ENCODE data around the gene CHRNA3.

Gene CHRNA3

DNA sequence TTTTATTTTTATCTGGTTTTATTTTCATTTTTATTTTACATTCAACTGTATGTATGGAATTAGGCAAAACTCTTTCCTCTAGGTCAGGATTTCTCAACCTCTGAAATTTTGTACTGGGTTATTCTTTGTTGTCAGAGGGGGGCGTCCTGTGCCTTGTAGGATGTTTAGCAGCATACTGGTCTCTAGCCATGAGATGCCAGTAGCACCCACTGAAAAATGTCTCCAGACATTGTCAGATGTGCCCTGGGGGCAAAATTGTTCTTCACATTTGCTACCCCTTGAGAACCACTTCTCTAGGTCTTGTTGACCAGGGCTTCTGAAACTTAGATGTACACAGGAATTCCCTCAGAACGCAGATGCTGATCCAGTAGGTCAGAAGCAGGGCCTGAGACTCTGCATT, 50.1 kb downstream of the CHRNA3 start:
- H3K79me2 ChIP-seq (ENCODE audit: low read length), result peaks cover 32% of the 10 kb centered on the region
- no peaks in the 10 kb centered on the region for H3K36me3 ChIP-seq (replicated peaks; ENCODE audit: insufficient read depth, low read length)
- H3K4me3 ChIP-seq (ENCODE audit: low read length), result no peak overlapping the region
- H3F3A ChIP-seq (ENCODE audit: insufficient read depth, low read length), result no peaks in the 10 kb centered on the region
- H3K27ac ChIP-seq (ENCODE audit: low read length), result no peak overlapping the region
- H3K4me1 ChIP-seq (ENCODE audit: low read length), result 0 out of 2 replicates have a peak, but pooled peaks cover 3% of the 10 kb centered on the region
- no peak for DNase-seq
- H3K9me3 ChIP-seq (replicated peaks; ENCODE audit: insufficient read depth, low read length), result no peaks in the 10 kb centered on the region
- no peaks in the 10 kb centered on the region for H3K9me2 ChIP-seq (replicated peaks; ENCODE audit: insufficient read depth, low read length)
- H3K27me3 ChIP-seq (replicated peaks; ENCODE audit: insufficient read depth, low read length), result no peaks in the 10 kb centered on the region
- H2AFZ ChIP-seq (ENCODE audit: low read length), result no peak overlapping the region
- H3K9ac ChIP-seq (ENCODE audit: low read length), result no peak overlapping the region
- no peak for TF ChIP-seq EZH2phosphoT487 (IDR thresholded peaks at IDR 0.05; ENCODE audit: low read length)
- TF ChIP-seq EZH2 (optimal IDR thresholded peaks at IDR 0.05; ENCODE audit: low read depth, low read length), result no peak
- TF ChIP-seq, protein P1, sequence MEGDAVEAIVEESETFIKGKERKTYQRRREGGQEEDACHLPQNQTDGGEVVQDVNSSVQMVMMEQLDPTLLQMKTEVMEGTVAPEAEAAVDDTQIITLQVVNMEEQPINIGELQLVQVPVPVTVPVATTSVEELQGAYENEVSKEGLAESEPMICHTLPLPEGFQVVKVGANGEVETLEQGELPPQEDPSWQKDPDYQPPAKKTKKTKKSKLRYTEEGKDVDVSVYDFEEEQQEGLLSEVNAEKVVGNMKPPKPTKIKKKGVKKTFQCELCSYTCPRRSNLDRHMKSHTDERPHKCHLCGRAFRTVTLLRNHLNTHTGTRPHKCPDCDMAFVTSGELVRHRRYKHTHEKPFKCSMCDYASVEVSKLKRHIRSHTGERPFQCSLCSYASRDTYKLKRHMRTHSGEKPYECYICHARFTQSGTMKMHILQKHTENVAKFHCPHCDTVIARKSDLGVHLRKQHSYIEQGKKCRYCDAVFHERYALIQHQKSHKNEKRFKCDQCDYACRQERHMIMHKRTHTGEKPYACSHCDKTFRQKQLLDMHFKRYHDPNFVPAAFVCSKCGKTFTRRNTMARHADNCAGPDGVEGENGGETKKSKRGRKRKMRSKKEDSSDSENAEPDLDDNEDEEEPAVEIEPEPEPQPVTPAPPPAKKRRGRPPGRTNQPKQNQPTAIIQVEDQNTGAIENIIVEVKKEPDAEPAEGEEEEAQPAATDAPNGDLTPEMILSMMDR (IDR thresholded peaks at IDR 0.05; ENCODE audit: low read length), result no peak
- H4K20me1 ChIP-seq (ENCODE audit: insufficient read depth, low read length), result no peaks in the 10 kb centered on the region
- H3K4me2 ChIP-seq (ENCODE audit: low read depth, low read length), result no peak overlapping the region

DNA sequence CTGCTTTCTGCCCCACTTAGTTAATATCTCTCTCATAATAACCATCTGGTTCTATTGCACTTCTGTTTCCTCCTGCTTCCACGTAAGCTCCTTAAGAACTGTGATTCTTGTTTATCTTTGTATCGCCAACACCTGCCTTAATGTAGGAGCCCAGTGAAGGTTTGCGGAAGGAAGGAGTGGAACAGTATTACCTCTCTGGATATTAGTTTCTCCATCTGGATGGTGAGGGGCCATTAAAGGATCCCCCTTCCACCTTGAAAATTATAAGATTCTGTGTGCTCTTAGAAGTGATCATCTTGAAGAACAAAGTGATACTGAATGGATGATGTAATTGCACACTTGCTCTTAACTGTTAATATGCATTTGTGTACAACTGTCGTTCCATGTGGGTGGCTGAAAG, 53.3 kb downstream of the CHRNA3 start:
- no peak overlapping the region for H3K9ac ChIP-seq (ENCODE audit: low read length)
- H4K20me1 ChIP-seq (ENCODE audit: insufficient read depth, low read length), result no peaks in the 10 kb centered on the region
- no peaks in the 10 kb centered on the region for H3K9me3 ChIP-seq (replicated peaks; ENCODE audit: insufficient read depth, low read length)
- H3K4me2 ChIP-seq (ENCODE audit: low read depth, low read length), result no peak overlapping the region
- no peaks in the 10 kb centered on the region for H3K9me2 ChIP-seq (replicated peaks; ENCODE audit: insufficient read depth, low read length)
- H3K4me1 ChIP-seq (ENCODE audit: low read length), result peaks cover 10% of the 10 kb centered on the region; the same call in 1 of the 2 replicates
- H3K36me3 ChIP-seq (replicated peaks; ENCODE audit: insufficient read depth, low read length), result no peaks in the 10 kb centered on the region
- no peak overlapping the region for H3K27ac ChIP-seq (ENCODE audit: low read length)
- H2AFZ ChIP-seq (ENCODE audit: low read length), result no peak overlapping the region
- no peak for TF ChIP-seq EZH2phosphoT487 (IDR thresholded peaks at IDR 0.05; ENCODE audit: low read length)
- TF ChIP-seq, protein P1 (IDR thresholded peaks at IDR 0.05; ENCODE audit: low read length), result no peak
- TF ChIP-seq EZH2 (optimal IDR thresholded peaks at IDR 0.05; ENCODE audit: low read depth, low read length), result no peak
- H3K4me3 ChIP-seq (ENCODE audit: low read length), result no peak overlapping the region
- H3F3A ChIP-seq (ENCODE audit: insufficient read depth, low read length), result peaks cover 14% of the 10 kb centered on the region
- H3K27me3 ChIP-seq (replicated peaks; ENCODE audit: insufficient read depth, low read length), result no peaks in the 10 kb centered on the region
- no peak for DNase-seq
- peaks cover 27% of the 10 kb centered on the region for H3K79me2 ChIP-seq (ENCODE audit: low read length)

DNA sequence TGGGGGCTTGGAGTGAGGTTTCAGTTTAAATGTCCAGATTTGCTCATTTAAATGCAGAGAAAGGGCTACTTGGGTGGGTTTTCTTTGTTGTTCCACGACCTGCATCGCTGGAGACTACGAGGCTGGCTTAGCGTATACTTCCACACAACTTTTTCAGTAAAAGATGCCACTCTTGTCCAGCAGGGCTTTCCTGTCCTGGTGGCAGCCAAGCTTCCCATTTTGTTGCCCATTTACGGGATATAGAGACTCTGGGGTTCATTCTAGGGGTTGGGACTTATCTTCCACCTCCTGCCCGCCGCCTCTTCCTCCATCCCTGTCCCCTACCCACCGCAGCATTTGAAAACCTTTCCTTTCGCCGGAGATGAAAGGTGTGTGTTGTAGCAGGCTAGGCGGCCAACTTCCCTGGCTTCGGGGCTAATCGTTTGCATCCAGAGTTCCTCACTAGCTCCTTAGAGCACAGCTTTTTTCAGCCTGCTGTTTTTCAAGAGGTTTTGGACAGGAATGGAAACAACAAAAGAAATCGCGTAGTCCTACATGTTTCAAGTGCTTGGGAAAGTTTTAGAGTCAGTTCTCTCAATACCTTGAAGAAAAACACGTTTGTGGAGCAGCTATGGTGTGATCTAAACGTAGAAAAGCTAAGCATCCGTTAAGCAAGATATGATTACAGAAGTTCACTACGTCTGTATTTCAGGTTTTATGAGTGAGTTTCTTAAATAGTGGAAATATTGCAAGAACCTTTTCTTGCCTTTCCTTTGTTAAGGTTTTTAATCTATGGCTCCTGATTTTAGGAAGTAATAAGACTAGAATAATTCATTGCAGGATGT, 54.6 kb downstream of the CHRNA3 start:
- peak overlapping the region; percentile 51 for H2AFZ ChIP-seq (ENCODE audit: low read length)
- H3F3A ChIP-seq (ENCODE audit: insufficient read depth, low read length), result peaks cover 14% of the 10 kb centered on the region
- peak overlapping the region; percentile 50 for H3K9ac ChIP-seq (ENCODE audit: low read length)
- H3K9me3 ChIP-seq (replicated peaks; ENCODE audit: insufficient read depth, low read length), result no peaks in the 10 kb centered on the region
- no peaks in the 10 kb centered on the region for H3K27me3 ChIP-seq (replicated peaks; ENCODE audit: insufficient read depth, low read length)
- H3K79me2 ChIP-seq (ENCODE audit: low read length), result peaks cover 26% of the 10 kb centered on the region
- H3K9me2 ChIP-seq (replicated peaks; ENCODE audit: insufficient read depth, low read length), result no peaks in the 10 kb centered on the region
- H3K4me2 ChIP-seq (ENCODE audit: low read depth, low read length), result peak overlapping the region; percentile 70
- no peaks in the 10 kb centered on the region for H4K20me1 ChIP-seq (ENCODE audit: insufficient read depth, low read length)
- no peak overlapping the region for H3K27ac ChIP-seq (ENCODE audit: low read length)
- TF ChIP-seq, protein P1 (IDR thresholded peaks at IDR 0.05; ENCODE audit: low read length), result peak; percentile 24; the same call in 1 of the 2 replicates
- no peak for TF ChIP-seq EZH2phosphoT487 (IDR thresholded peaks at IDR 0.05; ENCODE audit: low read length)
- peak; percentile 39 for DNase-seq
- H3K4me3 ChIP-seq (ENCODE audit: low read length), result peak overlapping the region; percentile 89
- peaks cover 10% of the 10 kb centered on the region; the same call in 1 of the 2 replicates for H3K4me1 ChIP-seq (ENCODE audit: low read length)
- no peaks in the 10 kb centered on the region for H3K36me3 ChIP-seq (replicated peaks; ENCODE audit: insufficient read depth, low read length)
